Esophagus muscularis mucosa (tissue), 4 donors: Measurements from ENCODE around the gene DMXL2.

Experiments used
- EP300 ChIP-seq: sonication (generic); formaldehyde crosslinking; IDR thresholded peaks from one replicate; pipeline ENCODE4 v1.6.1; 2017; ENCODE audit warnings: antibody characterized with exemption
- POLR2A ChIP-seq: fragments of 450-650 bp; IDR thresholded peaks from one replicate; pipeline ENCODE4 v1.6.1; 2017; ENCODE audit warnings: antibody characterized with exemption, moderate library complexity, mild to moderate bottlenecking, low read depth
- TF ChIP-seq, protein P1 (sequence below), 3 experiments: fragments of 200-600 bp in 2 of 3; fragments of 450-650 bp in 1 of 3; sonication (generic) in 2 of 3; IDR thresholded peaks; one replicate each; pipeline ENCODE4 v1.5.1; 2017 to 2019; ENCODE audit warnings: antibody characterized with exemption in 3 of 3, mild to moderate bottlenecking in 2 of 3, moderate library complexity in 1 of 3

DNA sequence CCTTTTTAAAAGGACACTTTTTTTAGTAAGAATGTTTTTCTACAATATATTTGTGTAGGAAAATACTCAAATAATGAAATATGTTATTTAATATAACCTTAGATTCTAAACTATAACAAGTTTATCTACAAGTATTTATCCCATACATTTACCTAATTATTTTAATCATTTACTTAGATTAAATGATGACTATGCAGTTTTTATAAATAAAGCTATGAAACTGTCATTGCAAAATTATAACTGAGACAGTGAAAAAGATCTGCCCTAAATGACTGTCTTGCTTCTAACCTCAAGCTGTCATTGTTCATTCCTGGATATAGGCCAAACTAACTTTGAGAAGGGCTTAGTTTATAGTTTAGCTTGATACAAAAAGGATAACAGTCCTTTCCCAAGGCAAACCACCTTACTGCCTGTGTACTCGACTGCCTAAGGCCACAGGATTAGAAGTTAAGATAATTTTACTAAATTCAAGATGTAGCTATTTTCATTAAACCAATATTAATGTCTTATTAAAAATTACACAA lies 197.0 kb downstream of the DMXL2 start:
- TF ChIP-seq, protein P1, sequence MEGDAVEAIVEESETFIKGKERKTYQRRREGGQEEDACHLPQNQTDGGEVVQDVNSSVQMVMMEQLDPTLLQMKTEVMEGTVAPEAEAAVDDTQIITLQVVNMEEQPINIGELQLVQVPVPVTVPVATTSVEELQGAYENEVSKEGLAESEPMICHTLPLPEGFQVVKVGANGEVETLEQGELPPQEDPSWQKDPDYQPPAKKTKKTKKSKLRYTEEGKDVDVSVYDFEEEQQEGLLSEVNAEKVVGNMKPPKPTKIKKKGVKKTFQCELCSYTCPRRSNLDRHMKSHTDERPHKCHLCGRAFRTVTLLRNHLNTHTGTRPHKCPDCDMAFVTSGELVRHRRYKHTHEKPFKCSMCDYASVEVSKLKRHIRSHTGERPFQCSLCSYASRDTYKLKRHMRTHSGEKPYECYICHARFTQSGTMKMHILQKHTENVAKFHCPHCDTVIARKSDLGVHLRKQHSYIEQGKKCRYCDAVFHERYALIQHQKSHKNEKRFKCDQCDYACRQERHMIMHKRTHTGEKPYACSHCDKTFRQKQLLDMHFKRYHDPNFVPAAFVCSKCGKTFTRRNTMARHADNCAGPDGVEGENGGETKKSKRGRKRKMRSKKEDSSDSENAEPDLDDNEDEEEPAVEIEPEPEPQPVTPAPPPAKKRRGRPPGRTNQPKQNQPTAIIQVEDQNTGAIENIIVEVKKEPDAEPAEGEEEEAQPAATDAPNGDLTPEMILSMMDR (IDR thresholded peaks at IDR 0.05), result no peak
- TF ChIP-seq POLR2A, result no peak
- TF ChIP-seq EP300, result no peak
